RWPE2 (cell line): ENCODE results near the gene ELL3.

Experiments used
- ATAC-seq: fragments of 200-7000 bp; cut with Tn5 transposase; 3 replicates; pipeline ENCODE4 v1.9.1; 2021; ENCODE audit warnings: low read depth
- DNase-seq: peaks from one replicate; pipeline ENCODE4 v3.0.0-alpha.2; 2020; ENCODE audit warnings: low spot score
- H3K27ac ChIP-seq: fragments of 450-650 bp; 2 replicates; pipeline ENCODE4 v1.5.1; 2017; ENCODE audit warnings: mild to moderate bottlenecking; ENCODE audit not compliant: poor library complexity, severe bottlenecking
- H3K27me3 ChIP-seq: fragments of 250-450 bp; sonication (Bioruptor Pico); 2 replicates; pipeline ENCODE4 v1.5.1; 2021; ENCODE audit warnings: mild to moderate bottlenecking, moderate library complexity; ENCODE audit not compliant: insufficient read depth, poor library complexity, severe bottlenecking
- H3K36me3 ChIP-seq: fragments of 250-450 bp; sonication (Bioruptor Pico); 2 replicates; pipeline ENCODE4 v1.5.1; 2020; ENCODE audit warnings: low read depth, mild to moderate bottlenecking, moderate library complexity
- H3K4me1 ChIP-seq: fragments of 250-450 bp; sonication (Bioruptor Pico); 2 replicates; pipeline ENCODE4 v1.5.1; 2021; ENCODE audit warnings: mild to moderate bottlenecking, moderate library complexity; ENCODE audit not compliant: insufficient read depth, poor library complexity, severe bottlenecking
- H3K4me3 ChIP-seq: fragments of 250-450 bp; sonication (Bioruptor Pico); 2 replicates; pipeline ENCODE4 v1.5.1; 2021; ENCODE audit warnings: mild to moderate bottlenecking, moderate library complexity; ENCODE audit not compliant: severe bottlenecking
- H3K9me3 ChIP-seq: fragments of 250-450 bp; sonication (Bioruptor Pico); 2 replicates; pipeline ENCODE4 v1.5.1; 2021; ENCODE audit warnings: mild to moderate bottlenecking, moderate library complexity; ENCODE audit not compliant: severe bottlenecking
- TF ChIP-seq, protein P1 (sequence below): fragments of 450-650 bp; IDR thresholded peaks from one replicate; pipeline ENCODE4 v1.5.1; 2017; ENCODE audit warnings: mild to moderate bottlenecking, moderate library complexity; ENCODE audit not compliant: poor library complexity, severe bottlenecking

The ELL3 gene

DNA sequence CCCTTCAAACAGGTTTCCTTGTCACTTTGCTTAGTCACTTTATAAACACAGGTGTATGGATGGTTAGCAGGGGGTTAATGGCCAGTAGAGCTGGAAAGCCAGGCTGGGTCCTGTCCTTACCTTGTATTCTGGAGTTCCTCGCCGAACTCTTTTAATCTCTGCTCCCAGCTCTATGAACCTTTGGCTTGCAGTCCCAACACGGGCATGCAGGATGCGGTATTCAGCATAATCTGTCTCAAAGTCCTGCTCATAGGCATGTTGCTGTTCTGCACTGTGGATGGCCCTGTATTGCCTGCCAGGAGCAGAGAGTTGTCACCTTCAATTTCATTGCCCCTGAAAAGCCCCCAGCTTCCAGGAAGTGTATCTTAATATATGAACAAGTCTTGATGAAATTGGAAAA, 2.7 kb downstream of the ELL3 start:
- DNase-seq (no peak), ATAC-seq (no peak)
- Histone ChIP-seq H3K27ac (peak overlapping the region; percentile 47), H3K4me1 (no peaks in the 10 kb centered on the region), H3K36me3 (peaks cover 49% of the 10 kb centered on the region), H3K4me3 (no peak overlapping the region), H3K9me3 (no peaks in the 10 kb centered on the region), H3K27me3 (no peaks in the 10 kb centered on the region)
- TF ChIP-seq, protein P1, sequence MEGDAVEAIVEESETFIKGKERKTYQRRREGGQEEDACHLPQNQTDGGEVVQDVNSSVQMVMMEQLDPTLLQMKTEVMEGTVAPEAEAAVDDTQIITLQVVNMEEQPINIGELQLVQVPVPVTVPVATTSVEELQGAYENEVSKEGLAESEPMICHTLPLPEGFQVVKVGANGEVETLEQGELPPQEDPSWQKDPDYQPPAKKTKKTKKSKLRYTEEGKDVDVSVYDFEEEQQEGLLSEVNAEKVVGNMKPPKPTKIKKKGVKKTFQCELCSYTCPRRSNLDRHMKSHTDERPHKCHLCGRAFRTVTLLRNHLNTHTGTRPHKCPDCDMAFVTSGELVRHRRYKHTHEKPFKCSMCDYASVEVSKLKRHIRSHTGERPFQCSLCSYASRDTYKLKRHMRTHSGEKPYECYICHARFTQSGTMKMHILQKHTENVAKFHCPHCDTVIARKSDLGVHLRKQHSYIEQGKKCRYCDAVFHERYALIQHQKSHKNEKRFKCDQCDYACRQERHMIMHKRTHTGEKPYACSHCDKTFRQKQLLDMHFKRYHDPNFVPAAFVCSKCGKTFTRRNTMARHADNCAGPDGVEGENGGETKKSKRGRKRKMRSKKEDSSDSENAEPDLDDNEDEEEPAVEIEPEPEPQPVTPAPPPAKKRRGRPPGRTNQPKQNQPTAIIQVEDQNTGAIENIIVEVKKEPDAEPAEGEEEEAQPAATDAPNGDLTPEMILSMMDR = no peak

DNA sequence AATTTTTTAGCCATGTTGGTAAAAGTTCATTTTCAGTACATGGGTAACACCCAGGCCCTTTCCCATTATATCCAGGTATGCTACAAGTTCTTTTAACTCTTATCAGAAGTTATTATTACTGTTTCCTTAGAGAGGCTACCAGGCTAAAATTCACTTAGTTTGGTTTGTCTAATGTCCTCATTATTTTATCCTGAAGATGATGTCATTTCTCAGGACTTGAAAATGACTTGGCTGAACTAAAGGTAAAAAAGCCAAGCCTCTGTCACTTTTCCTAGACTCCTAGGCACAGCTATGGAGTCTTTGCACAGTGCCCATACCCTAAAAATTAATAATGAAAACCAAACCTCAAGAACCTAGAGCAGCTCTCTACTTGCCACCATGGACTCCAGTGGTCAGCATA, 4.1 kb downstream of the ELL3 start:
- Histone ChIP-seq H3K36me3 (peaks cover 63% of the 10 kb centered on the region), H3K27ac (no peak overlapping the region), H3K9me3 (no peaks in the 10 kb centered on the region), H3K4me3 (no peak overlapping the region), H3K4me1 (no peaks in the 10 kb centered on the region), H3K27me3 (no peaks in the 10 kb centered on the region)
- DNase-seq (no peak), ATAC-seq (no peak)
- TF ChIP-seq, protein P1 = no peak

DNA sequence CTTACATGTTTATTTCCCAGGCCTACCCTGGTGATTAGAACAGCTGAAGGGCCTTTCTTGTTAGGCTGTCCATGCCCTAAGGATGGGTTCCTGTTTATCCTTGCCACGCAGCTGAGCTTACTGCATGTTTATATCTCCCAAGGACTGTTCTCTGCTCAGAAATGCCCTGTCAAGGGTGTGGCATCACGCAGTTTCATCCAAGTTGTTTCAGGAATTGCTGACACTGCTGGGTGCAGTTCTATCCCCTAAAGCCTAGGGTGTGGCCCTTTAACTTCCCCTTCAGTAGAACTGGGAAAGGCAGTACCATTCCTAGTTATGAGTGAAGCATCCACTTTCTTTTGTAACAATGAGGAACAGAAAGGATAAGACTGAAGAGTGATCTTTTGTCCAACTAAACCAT, 5.0 kb downstream of the ELL3 start:
- no peak for ATAC-seq
- no peaks in the 10 kb centered on the region for H3K9me3 ChIP-seq
- no peak overlapping the region for H3K4me3 ChIP-seq
- TF ChIP-seq, protein P1 = no peak
- no peaks in the 10 kb centered on the region for H3K4me1 ChIP-seq
- H3K36me3 ChIP-seq = peaks cover 71% of the 10 kb centered on the region
- H3K27me3 ChIP-seq = no peaks in the 10 kb centered on the region
- no peak overlapping the region for H3K27ac ChIP-seq
- DNase-seq = no peak

DNA sequence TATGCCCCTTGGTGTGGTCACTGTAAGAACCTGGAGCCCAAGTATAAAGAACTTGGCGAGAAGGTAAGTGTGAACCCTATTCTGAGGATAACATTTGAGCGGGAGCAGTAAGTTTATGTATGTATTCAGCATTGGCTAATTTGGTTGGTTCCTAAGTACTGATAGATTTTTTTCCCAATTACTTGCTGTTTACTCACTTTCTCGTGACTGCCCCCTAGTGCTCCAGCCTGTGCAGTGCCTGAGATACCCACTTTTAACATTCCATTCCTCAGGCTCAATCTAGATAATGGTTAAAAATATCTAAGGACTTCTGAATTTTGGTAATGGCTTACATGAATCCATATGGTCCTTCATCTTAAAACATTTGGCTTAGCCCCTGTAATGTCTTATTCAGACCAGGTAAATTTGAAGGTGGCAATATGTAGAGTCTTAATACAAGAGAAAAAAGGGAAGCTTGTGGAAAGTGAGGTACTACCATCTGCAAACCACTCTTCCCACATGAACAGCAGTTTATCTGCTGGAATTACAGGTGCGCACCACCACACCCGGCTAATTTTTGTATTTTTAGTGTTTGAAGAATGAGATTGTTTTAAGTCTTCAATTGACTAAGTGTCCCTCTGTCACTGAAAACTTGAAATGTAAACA, 7.1 kb downstream of the ELL3 start:
- Histone ChIP-seq H3K4me3 (no peak overlapping the region), H3K36me3 (peaks cover 92% of the 10 kb centered on the region), H3K27ac (no peak overlapping the region), H3K27me3 (no peaks in the 10 kb centered on the region), H3K9me3 (no peaks in the 10 kb centered on the region), H3K4me1 (no peaks in the 10 kb centered on the region)
- DNase-seq (no peak), ATAC-seq (peak; percentile 65)
- TF ChIP-seq, protein P1 = peak; percentile 99

DNA sequence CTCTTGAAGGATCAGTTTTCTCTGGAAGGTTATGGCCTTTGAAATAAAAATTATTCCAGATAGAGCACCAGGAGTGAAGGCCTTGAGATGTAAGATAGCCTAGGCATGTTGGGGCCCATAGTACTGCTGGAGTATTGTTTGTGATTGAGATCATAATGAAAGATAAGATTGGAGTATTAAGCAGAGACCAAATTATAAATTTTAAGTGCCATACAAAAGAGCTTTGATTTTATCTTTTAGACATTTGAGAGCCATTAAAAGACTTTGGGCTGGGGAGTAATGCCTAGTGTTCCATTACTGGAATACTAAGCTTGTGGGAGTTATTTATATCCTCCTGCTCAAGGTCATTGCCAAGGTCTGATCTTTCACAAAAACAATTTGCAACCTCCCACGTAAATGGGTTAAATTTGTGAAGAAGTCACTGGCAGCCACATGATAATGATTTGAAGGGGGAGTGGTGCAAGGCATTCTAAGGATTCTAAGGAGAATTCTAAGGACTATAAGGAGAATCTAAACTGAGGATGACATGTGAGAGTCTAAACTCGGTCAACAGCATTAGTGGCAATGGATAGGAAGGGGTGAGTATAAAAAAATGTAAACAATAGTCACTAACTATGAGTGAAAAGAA, 12.8 kb downstream of the ELL3 start:
- DNase-seq (no peak), ATAC-seq (no peak; the same call in 2 of the 3 replicates)
- no peaks in the 10 kb centered on the region for H3K4me1 ChIP-seq
- H3K36me3 ChIP-seq = peaks cover 100% of the 10 kb centered on the region
- TF ChIP-seq, protein P1 = no peak
- no peaks in the 10 kb centered on the region for H3K27me3 ChIP-seq
- H3K9me3 ChIP-seq = no peaks in the 10 kb centered on the region
- no peak overlapping the region for H3K4me3 ChIP-seq
- H3K27ac ChIP-seq = no peak overlapping the region
